Heart right ventricle (tissue), 16 donors: ENCODE data around the gene DNAH3. TPM values are rescaled to one million over a fixed set of nuclear protein-coding genes. Genes with fewer than 3 reads are reported as not detected.
"Not testable (repeated sequence)": the region's sequence is repeated elsewhere in the genome, so short reads cannot be mapped to it uniquely, and the experiment has no call there.

Experiments
- ATAC-seq, 8 donors: fragments of 200-7000 bp; cut with Tn5 transposase; one replicate each; pipeline ENCODE4 v1.9.1; 2020; ENCODE audit warnings: mild to moderate bottlenecking in 8 of 8, moderate library complexity in 8 of 8, moderate number of reproducible peaks in 1 of 8
- DNase-seq, 2 donors: peaks; one replicate each; pipeline ENCODE4 v3.0.0-alpha.2; 2020
- H3K27ac ChIP-seq, 10 donors: fragments of 200-600 bp; sonication (generic) in 2 of 10; one replicate each; pipeline versions ENCODE4 v1.5.0 to v1.8.0; 2020 to 2022; ENCODE audit warnings: mild to moderate bottlenecking in 3 of 10
- H3K27me3 ChIP-seq, 7 donors: fragments of 200-600 bp; one replicate each; pipeline ENCODE4 v1.8.0; 2021 to 2022; ENCODE audit warnings: mild to moderate bottlenecking in 2 of 7
- H3K36me3 ChIP-seq, 9 donors: fragments of 200-600 bp; sonication (generic) in 1 of 9; one replicate each; pipeline versions ENCODE4 v1.5.0 to v1.8.0; 2020 to 2022; ENCODE audit warnings: mild to moderate bottlenecking in 2 of 9
- H3K4me1 ChIP-seq, 9 donors: fragments of 200-600 bp; sonication (generic) in 1 of 9; one replicate each; pipeline versions ENCODE4 v1.5.0 to v1.8.0; 2020 to 2022; ENCODE audit warnings: mild to moderate bottlenecking in 4 of 9
- H3K4me3 ChIP-seq, 10 donors: fragments of 200-600 bp; sonication (generic) in 2 of 10; one replicate each; pipeline versions ENCODE4 v1.5.0 to v1.8.0; 2020 to 2022; ENCODE audit warnings: mild to moderate bottlenecking in 7 of 10, moderate library complexity in 2 of 10
- H3K9me3 ChIP-seq, 11 donors: fragments of 200-600 bp in 10 of 11; sonication (generic) in 2 of 11; one replicate each; pipeline versions ENCODE4 v1.5.0 to v1.8.0; 2013 to 2022; ENCODE audit warnings: mild to moderate bottlenecking in 2 of 11, control low read depth in 1 of 11, moderate library complexity in 1 of 11
- WGBS, 2 donors: extraction: QIAGEN DNeasy Blood & Tissue Kit; methylation state at CpG; one replicate each; pipeline ENCODE4 v1.1.7; 2013; ENCODE audit warnings: inconsistent platforms in 1 of 2; 5-methylcytosine and 5-hydroxymethylcytosine counted together
- intact Hi-C, 10 donors: fragments of 100-400 bp; cut with DNase I; formaldehyde crosslinking; loops; one replicate each; pipeline versions ENCODE4 v1.11.1 to v1.14.2; 2022
- polyA plus RNA-seq, 2 donors: library from polyadenylated mRNA; stranded (reverse); fragments of 200-250 nt; gene quantifications; one replicate each; pipeline ENCODE4 v1.2.3, GENCODE V29; 2013
- total RNA-seq, 10 donors: library from RNA; stranded (reverse); fragmentation: NEBNext Ultra II Directional in 3 of 10; extraction: Animal tissue kit (Norgen Biotek cat#: 25700) in 3 of 10; gene quantifications; one replicate each; pipeline versions ENCODE4 v1.2.1 to v1.2.4, GENCODE V29; 2021 to 2023
- TF ChIP-seq, protein P1 (sequence below), 9 donors: fragments of 200-600 bp; sonication (generic) in 2 of 9; IDR thresholded peaks; one replicate each; pipeline versions ENCODE4 v1.5.0 to v1.8.0; 2021 to 2022; ENCODE audit warnings: antibody characterized with exemption in 9 of 9, mild to moderate bottlenecking in 5 of 9, moderate library complexity in 1 of 9
- donor health status: Arrhythmogenic right ventricular cardiomyopathy.
- donor health status: ischemic (EF 13 %, LVEDD 7.1; RV severe dilation, severe dysfunction).
- donor health status: healthy with polysubstance abuse.
- donor health status: DM: no; HTN: yes; CAD: no.
- donor health status: DM: no; HTN: no; CAD: no.
- donor health status: ischemic (EF 25% LVEDD 6.9; RV normal size, moderate dysfunction).
- donor health status: ischemic (EF 25% LVEDD 5.7; RV mildly dilated, moderate dysfunction).
- donor health status: healthy.
- donor health status: DM: yes; HTN: yes; CAD: no.
- donor health status: Ischemic cardiomyopathy.
- donor health status: ischemic (EF 35%, LVEDD 5.7; RV mildly dilated, moderate dysfunction).
- donor health status: nonischemic (EF 11% LVEDD 7.7; RV severe dilation, severe dysfunction).
- donor health status: DM: yes; HTN: yes; CAD: no.
- donor health status: PGD.
- donor health status: ischemic (EF 29% LVEDD 5.4; RV normal size, mild dysfunction).
- donor health status: nonischemic (EF 23%, LVEDD 6.1; RV moderate dilation, normal function).

Gene DNAH3
- total and polyA plus RNA-seq, 12 donors = 0.39 to 3.7 (median 1.0) TPM; not detected in 1

DNA sequence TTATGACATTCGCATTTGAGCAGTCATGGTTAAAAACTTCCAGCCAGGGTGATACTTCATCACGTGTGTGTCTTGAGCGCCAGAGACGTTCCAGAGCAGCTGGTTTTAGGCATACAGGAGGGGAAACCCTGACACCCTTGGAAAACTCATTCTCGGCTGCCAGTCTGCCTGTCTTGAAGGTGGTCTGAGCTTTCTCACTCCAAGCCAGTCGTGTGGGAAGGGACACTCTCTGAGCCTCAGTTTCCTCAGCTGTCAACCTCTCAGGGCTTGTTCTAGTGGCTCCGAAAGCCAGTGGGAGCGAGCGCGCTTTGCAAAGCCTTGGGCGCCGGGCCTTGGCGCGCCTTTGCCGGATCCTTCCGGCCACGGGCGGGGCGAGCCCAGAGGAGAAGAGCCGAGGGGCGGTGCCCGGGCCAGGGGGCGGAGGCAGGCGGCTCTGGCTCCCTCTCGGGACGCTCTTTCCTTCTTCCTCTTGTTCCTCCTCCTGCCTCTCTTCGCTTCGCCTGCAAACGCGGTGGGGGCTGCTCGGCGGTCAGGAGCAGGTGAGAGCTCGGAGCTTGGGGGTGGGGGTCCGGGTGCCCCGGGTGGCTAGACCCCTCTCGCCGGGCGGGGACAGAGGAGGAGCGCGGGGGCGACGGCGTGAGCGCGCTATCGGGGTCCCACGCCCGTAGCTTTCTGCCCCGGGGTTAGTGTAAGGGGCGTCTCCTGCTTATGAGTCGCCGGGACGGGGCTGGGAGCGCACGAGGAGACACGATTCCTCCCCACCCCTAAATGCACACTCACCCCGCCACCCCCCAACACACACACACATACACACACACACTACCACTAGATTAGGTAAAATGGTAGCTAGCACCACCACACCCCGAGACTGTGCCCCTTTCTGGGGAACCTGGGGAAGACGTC is 7.8 kb upstream of the DNAH3 start, which contains the start of gene LDAF1:
LDAF1 (plus strand) TSS at position 467 of the 903 bp plus-strand sequence. CDS start 2,509 bp downstream, outside the sequence.
- 0 to 1% methylated on average over 52 to 59 of the region's 59 CpGs for WGBS, 2 donors
- TF ChIP-seq, protein P1, sequence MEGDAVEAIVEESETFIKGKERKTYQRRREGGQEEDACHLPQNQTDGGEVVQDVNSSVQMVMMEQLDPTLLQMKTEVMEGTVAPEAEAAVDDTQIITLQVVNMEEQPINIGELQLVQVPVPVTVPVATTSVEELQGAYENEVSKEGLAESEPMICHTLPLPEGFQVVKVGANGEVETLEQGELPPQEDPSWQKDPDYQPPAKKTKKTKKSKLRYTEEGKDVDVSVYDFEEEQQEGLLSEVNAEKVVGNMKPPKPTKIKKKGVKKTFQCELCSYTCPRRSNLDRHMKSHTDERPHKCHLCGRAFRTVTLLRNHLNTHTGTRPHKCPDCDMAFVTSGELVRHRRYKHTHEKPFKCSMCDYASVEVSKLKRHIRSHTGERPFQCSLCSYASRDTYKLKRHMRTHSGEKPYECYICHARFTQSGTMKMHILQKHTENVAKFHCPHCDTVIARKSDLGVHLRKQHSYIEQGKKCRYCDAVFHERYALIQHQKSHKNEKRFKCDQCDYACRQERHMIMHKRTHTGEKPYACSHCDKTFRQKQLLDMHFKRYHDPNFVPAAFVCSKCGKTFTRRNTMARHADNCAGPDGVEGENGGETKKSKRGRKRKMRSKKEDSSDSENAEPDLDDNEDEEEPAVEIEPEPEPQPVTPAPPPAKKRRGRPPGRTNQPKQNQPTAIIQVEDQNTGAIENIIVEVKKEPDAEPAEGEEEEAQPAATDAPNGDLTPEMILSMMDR (IDR thresholded peaks at IDR 0.05) = peak in 4 of 9 donors; percentile 7 to 26 (median 16)
- H3K36me3 ChIP-seq = peaks cover 0 to 21% (median 3%) of the 10 kb centered on the region in 9 donors
- no peaks in the 10 kb centered on the region for H3K27me3 ChIP-seq
- intact Hi-C loops = loop anchor here in 6 of 10 donors (2.0 to 10.0 kb wide), 12 partner anchors 119 to 1519 kb away; partner anchors contain the start of genes CRYM (in 1 of the 6) and UQCRC2 (in 1 of the 6)
- no peaks in the 10 kb centered on the region for H3K9me3 ChIP-seq
- DNase-seq = peak; percentile 82 to 88
- peak within 1 kb of the TSS; percentile 62 to 89 (median 85) for H3K4me3 ChIP-seq
- ATAC-seq = peak; percentile 89 to 95 (median 92)
- H3K4me1 ChIP-seq = peaks cover 10 to 59% (median 49%) of the 10 kb centered on the region in 9 donors
- H3K27ac ChIP-seq = peak within 1 kb of the TSS; percentile 65 to 95 (median 86)

DNA sequence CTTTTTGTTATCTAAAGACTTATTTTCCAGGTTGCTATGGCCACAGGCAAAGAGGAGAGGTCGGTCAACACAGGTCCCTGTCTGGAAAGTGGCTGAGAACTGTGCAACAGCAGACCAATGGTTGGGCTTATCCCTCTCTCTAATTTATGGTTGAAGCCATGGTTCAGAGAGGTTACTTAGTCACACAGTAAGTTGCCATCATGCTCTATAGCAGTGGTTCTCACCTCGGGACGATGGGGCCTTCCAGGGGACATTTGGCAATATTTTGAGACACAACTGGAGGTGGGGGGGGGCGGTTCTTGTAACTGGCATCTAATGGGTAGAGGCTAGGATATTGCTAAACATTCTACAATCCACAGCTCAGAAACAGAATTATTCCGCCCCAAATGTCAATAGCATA is 7.0 kb upstream of the DNAH3 start:
- intact Hi-C loops = loop anchor here in 6 of 10 donors (2.0 to 10.0 kb wide), 12 partner anchors 120 to 1520 kb away; partner anchors contain the start of genes CRYM (in 1 of the 6) and UQCRC2 (in 1 of the 6)
- H3K4me1 ChIP-seq = peaks cover 5 to 50% (median 41%) of the 10 kb centered on the region in 9 donors
- 78 to 80% methylated on average over 5 of the region's 5 CpGs for WGBS, 2 donors
- no peaks in the 10 kb centered on the region for H3K27me3 ChIP-seq
- H3K4me3 ChIP-seq = peak overlapping the region in 4 of 10 donors; percentile 85 to 89 (median 88)
- TF ChIP-seq, protein P1 (IDR thresholded peaks at IDR 0.05) = no peak
- DNase-seq = no peak
- peaks cover 0 to 15% (median 0%) of the 10 kb centered on the region in 9 donors for H3K36me3 ChIP-seq
- peak overlapping the region in 8 of 10 donors; percentile 65 to 93 (median 84) for H3K27ac ChIP-seq
- H3K9me3 ChIP-seq = no peaks in the 10 kb centered on the region
- no peak for ATAC-seq

DNA sequence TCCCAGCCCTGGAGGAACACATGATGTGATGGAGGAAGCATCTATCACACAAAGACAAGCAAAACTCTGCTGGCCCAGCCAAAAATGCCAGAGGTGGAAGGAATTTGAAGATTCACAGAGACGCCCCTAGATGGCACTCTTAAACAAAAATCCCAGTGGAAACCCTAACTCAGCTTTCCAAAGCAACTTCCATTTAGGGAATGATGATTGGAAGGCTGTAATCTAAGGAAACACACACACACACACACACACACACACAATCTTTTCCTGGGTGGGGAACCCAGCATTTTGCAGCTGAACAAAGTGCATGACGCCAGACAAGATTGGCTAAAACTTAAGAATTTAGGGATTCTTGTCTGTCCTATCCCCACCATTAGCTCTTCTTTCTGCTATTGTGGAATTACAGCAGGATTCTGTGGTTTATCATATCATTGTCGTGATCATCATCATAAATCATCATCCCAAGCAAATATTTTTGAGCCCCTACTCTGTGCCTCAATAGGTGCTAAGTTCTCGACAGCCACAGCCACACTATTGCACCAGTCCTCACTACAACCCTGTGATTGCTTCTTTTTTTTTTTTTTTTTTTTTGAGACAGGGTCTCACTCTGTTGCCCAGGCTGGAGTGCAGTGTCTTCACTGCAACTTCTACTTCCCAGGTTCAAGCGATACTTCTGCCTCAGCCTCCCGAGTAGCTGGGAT is 6.3 kb upstream of the DNAH3 start:
- Histone ChIP-seq H3K4me3 (no peak overlapping the region), H3K9me3 (no peaks in the 10 kb centered on the region), H3K4me1 (peaks cover 0 to 43% (median 35%) of the 10 kb centered on the region in 9 donors), H3K27ac (no peak overlapping the region), H3K27me3 (no peaks in the 10 kb centered on the region), H3K36me3 (peaks cover 0 to 11% (median 0%) of the 10 kb centered on the region in 9 donors)
- ATAC-seq (peak in 6 of 8 donors; percentile 9 to 17 (median 14)), DNase-seq (peak in 1 of 2 donors; percentile 40)
- TF ChIP-seq, protein P1 (IDR thresholded peaks at IDR 0.05) = peak; percentile 28 to 74 (median 64)
- intact Hi-C loops = loop anchor here in 6 of 10 donors (1.0 to 10.0 kb wide), 14 partner anchors 120 to 1520 kb away; partner anchors contain the start of genes CRYM (in 2 of the 6) and UQCRC2 (in 1 of the 6)
- 47 to 50% methylated on average over 6 of the region's 6 CpGs for WGBS, 2 donors

DNA sequence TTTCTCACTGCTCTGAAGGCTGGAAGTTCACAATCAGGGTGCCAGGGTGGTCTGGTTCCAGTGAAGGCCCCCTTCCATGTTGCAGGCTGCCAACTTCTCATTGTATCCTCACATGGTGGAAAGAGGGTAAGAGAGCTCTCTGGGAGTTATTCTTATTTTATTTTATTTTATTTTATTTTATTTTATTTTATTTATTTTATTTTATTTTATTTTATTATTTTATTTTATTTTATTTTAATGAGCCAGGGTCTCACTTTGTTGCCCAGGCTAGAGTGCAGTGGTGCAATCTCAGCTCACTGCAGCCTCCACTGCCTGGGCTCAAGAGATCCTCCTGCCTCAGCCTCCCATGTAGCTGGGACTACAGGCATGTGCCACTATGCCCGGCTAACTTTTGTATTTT is 5.4 kb upstream of the DNAH3 start:
- intact Hi-C loops = loop anchor here in 6 of 10 donors (1.0 to 10.0 kb wide), 14 partner anchors 121 to 1521 kb away; partner anchors contain the start of genes CRYM (in 2 of the 6) and UQCRC2 (in 1 of the 6)
- not testable (repeated sequence) for DNase-seq, H3K4me3 ChIP-seq, H3K9me3 ChIP-seq, H3K36me3 ChIP-seq, H3K27me3 ChIP-seq, ATAC-seq, H3K27ac ChIP-seq
- 67 to 88% methylated on average over 1 of the region's 1 CpG for WGBS, 2 donors
- H3K4me1 ChIP-seq = peaks cover 0 to 34% (median 26%) of the 10 kb centered on the region in 9 donors

DNA sequence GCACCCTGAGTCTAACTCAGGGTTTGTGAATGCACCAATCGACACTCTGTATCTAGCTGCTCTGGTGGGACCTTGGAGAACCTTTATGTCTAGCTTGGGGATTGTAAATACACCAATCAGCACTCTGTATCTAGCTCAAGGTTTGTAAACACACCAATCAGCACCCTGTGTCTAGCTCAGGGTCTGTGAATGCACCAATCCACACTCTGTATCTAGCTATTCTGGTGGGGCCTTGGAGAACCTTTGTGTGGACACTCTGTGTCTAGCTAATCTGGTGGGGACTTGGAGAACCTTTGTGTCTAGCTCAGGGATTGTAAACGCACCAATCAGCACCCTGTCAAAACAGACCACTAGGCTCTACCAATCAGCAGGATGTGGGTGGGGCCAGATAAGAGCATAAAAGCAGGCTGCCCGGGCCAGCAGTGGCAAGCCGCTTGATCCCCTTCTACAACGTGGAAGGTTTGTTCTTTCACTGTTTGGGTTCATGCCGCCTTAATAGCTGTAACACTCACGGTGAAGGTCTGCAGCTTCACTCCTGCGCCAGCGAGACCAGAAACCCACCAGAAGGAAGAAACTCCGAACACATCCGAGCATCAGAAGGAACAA is 2.6 kb upstream of the DNAH3 start:
- intact Hi-C loops = loop anchor here in 5 of 10 donors (10.0 kb wide), 5 partner anchors 152 to 1522 kb away; no protein-coding TSS in a partner anchor
- H3K36me3 ChIP-seq, DNase-seq, ATAC-seq, H3K4me3 ChIP-seq, H3K27me3 ChIP-seq, H3K27ac ChIP-seq, H3K9me3 ChIP-seq: not testable (repeated sequence)
- 91 to 94% methylated on average over 11 of the region's 11 CpGs for WGBS, 2 donors
- H3K4me1 ChIP-seq = peaks cover 0 to 26% (median 17%) of the 10 kb centered on the region in 9 donors

DNA sequence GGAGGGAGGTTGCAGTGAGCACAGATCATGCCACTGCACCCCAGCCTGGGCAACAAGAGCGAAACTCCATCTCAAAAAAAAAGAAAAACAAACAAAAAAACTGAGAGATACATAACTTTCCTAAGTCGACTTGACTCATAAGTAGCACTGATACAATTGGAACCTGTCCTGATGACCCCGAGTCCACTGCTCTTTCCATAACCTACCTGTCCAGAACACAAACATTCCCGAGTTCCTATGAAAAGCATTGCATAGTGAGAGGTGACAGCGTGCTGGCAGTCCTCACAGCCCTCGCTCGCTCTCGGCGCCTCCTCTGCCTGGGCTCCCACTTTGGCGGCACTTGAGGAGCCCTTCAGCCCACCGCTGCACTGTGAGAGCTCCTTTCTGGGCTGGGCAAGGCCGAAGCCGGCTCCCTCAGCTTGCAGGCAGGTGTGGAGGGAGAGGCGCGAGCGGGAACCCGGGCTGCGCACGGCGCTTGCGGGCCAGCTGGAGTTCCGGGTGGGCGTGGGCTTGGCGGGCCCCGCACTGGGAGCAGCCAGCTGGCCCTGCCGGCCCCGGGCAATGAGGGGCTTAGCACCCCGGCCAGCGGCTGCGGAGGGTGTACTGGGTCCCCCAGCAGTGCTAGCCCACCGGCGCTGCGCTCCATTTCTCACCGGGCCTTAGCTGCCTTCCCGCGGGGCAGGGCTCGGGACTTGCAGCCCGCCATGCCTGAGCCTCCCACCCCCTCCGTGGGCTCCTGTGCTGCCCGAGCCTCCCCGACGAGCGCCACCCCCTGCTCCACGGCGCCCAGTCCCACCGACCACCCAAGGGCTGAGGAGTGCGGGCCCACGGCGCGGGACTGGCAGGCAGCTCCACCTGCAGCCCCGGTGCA is 1.7 kb upstream of the DNAH3 start:
- not testable (repeated sequence) for H3K27ac ChIP-seq, ATAC-seq, H3K4me3 ChIP-seq, DNase-seq, H3K9me3 ChIP-seq, H3K27me3 ChIP-seq, H3K36me3 ChIP-seq
- 85 to 88% methylated on average over 48 to 50 of the region's 51 CpGs for WGBS, 2 donors
- H3K4me1 ChIP-seq = peaks cover 0 to 18% (median 9%) of the 10 kb centered on the region in 9 donors
- intact Hi-C loops = loop anchor here in 5 of 10 donors (10.0 kb wide), 5 partner anchors 152 to 1522 kb away; no protein-coding TSS in a partner anchor
